ENCODE results near the gene LPCAT1.

- TF ChIP-seq EZH2 (IDR thresholded peaks at IDR 0.05; ENCODE audit: borderline replicate concordance) (no peak), CTCF (IDR thresholded peaks at IDR 0.05; ENCODE audit: poor library complexity) (no peak), EZH2phosphoT487 (IDR thresholded peaks at IDR 0.05; ENCODE audit: low read depth, severe bottlenecking, unreplicated experiment) (no peak)
Measured at GRCh38 chr5:1414311-1415058, 109.3 kb downstream of the LPCAT1 start.
